ENCODE measurements around the gene CCER1.

DNA sequence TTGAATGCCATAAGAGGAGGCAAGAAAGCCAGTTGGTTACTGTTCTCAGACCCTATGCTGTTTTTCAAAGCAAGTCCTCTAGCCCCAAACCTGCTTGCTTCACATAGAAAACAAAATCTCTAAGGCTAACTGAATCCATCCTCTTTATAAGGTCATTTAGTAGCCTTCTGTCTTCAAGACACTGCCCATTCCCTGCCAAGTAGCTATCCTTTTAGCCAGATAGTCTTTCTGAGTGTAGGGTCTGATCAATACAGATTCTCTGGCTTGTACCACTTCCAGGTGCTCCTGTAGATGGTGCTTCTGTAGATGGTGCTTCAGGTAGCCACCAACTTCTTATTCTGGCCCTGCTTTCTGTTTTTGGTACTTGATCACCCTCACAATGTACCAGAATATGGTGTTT lies 15.9 kb upstream of the CCER1 start:
- TF ChIP-seq POLR2A (IDR thresholded peaks at IDR 0.05; ENCODE audit: low read depth, low read length) = no peak
- no peak for TF ChIP-seq POLR2AphosphoS5 (IDR thresholded peaks at IDR 0.05; ENCODE audit: low read depth, low read length)
- TF ChIP-seq TAF1 (IDR thresholded peaks at IDR 0.05; ENCODE audit: borderline replicate concordance, low read depth, low read length) = no peak

Data from GM12892 (cell line).